GM12892 (cell line): ENCODE results near the gene THBS2.

ENCODE experiments used
- POLR2A ChIP-seq: IDR thresholded peaks from 2 replicates; pipeline ENCODE4 v1.6.1; 2011; ENCODE audit warnings: low read depth, low read length, control low read depth
- POLR2AphosphoS5 ChIP-seq: IDR thresholded peaks from 2 replicates; pipeline ENCODE4 v1.6.1; 2011; ENCODE audit warnings: low read depth, low read length, control low read depth
- TAF1 ChIP-seq: IDR thresholded peaks from 2 replicates; pipeline ENCODE4 v1.6.1; 2011; ENCODE audit warnings: low read depth, mild to moderate bottlenecking, control low read depth, low read length, borderline replicate concordance

DNA sequence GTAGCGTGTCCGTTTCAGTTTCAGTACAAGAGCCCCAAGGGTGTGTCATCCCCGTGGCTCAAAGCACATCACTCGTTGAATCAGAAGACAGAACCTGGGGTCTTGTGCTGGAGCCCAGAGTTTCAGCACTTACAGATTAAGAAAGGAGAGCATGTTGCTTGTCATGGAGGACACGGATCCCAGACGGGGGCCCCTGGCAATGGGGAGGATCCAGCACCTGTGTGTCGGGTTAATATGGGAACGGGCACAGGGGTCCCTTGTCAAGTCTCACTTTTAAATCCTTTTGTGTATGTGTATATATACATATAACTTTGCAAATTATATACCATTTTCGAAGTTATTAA, 23.4 kb downstream of the THBS2 start:
- TF ChIP-seq POLR2A (no peak), TAF1 (no peak), POLR2AphosphoS5 (no peak)
